ENCODE measurements around the gene SLC8A1. TPM values are rescaled to one million over a fixed set of nuclear protein-coding genes. Genes with fewer than 3 reads are reported as not detected.
A peak's percentile ranks its signal among the peaks of the same experiment; 100 is the strongest.

The SLC8A1 gene
- total and polyA plus RNA-seq, 2 experiments from 2014 or later: 103 to 682 TPM

DNA sequence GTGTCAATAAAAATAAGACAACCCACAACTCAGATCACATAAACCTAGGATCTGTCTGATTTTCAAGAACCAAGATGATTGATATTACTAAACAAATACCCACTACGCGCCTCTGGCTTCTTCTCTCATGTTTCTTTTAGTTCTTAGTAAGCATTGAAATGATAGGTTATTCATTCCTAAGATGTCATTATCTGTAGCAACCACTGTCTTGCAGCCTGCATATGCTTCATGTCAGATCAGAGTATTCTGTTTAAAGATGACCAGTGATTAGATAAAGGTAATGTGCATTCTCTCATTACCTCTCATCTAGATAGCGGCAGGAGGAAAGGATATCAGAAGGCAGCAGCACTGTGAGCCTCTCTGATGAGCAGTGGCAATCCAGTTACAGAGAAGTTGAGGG lies 112.9 kb downstream of the SLC8A1 start:
- Histone ChIP-seq H3K4me3 (no peak overlapping the region), H3K9me3 (ENCODE audit: low read depth) (no peaks in the 10 kb centered on the region), H3K27me3 (no peaks in the 10 kb centered on the region), H3K4me1 (ENCODE audit: low read depth) (peaks cover 16% of the 10 kb centered on the region), H3K36me3 (peaks cover 3% of the 10 kb centered on the region), H3K27ac (peak overlapping the region; percentile 24)
- TF ChIP-seq, protein P1, sequence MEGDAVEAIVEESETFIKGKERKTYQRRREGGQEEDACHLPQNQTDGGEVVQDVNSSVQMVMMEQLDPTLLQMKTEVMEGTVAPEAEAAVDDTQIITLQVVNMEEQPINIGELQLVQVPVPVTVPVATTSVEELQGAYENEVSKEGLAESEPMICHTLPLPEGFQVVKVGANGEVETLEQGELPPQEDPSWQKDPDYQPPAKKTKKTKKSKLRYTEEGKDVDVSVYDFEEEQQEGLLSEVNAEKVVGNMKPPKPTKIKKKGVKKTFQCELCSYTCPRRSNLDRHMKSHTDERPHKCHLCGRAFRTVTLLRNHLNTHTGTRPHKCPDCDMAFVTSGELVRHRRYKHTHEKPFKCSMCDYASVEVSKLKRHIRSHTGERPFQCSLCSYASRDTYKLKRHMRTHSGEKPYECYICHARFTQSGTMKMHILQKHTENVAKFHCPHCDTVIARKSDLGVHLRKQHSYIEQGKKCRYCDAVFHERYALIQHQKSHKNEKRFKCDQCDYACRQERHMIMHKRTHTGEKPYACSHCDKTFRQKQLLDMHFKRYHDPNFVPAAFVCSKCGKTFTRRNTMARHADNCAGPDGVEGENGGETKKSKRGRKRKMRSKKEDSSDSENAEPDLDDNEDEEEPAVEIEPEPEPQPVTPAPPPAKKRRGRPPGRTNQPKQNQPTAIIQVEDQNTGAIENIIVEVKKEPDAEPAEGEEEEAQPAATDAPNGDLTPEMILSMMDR (IDR thresholded peaks at IDR 0.05; ENCODE audit: low read depth, low read length): no peak
- DNase-seq (ENCODE audit: low read depth in 1 of 2, low spot score in 1 of 2): no peak

- TF ChIP-seq, protein P1 (IDR thresholded peaks at IDR 0.05; ENCODE audit: low read depth, low read length): no peak
- Histone ChIP-seq H3K9me3 (ENCODE audit: low read depth) (no peaks in the 10 kb centered on the region), H3K36me3 (no peaks in the 10 kb centered on the region), H3K4me1 (ENCODE audit: low read depth) (peaks cover 16% of the 10 kb centered on the region), H3K27ac (peak overlapping the region; percentile 50), H3K4me3 (no peak overlapping the region), H3K27me3 (no peaks in the 10 kb centered on the region)
- DNase-seq (ENCODE audit: low read depth in 1 of 2, low spot score in 1 of 2): peak in 1 of 2 donors; percentile 40
Measured at GRCh38 chr2:40332191-40332826, 119.6 kb downstream of the SLC8A1 start.

DNA sequence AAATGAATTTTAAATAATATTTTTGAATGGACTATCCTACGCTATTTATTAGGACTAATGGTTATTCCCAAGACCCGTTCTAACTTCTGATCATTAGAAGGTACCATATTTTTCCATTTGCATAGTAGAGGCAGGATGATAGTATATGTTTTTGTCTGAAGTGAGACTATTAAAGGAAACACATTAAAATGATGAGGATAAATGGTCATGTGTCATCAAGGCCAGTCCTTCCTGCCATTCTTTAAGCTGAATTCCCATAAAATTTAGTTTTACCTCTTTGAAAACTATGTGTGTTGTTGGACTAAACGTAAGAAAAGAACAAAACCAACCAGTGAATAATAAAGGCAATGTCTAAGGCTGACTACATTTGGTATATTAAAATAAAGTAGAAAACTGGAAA lies 121.8 kb downstream of the SLC8A1 start:
- Histone ChIP-seq H3K9me3 (ENCODE audit: low read depth) (no peaks in the 10 kb centered on the region), H3K4me3 (no peak overlapping the region), H3K36me3 (no peaks in the 10 kb centered on the region), H3K27me3 (no peaks in the 10 kb centered on the region), H3K27ac (peak overlapping the region; percentile 38), H3K4me1 (ENCODE audit: low read depth) (peaks cover 16% of the 10 kb centered on the region)
- TF ChIP-seq, protein P1 (IDR thresholded peaks at IDR 0.05; ENCODE audit: low read depth, low read length): no peak
- DNase-seq (ENCODE audit: low read depth in 1 of 2, low spot score in 1 of 2): no peak

- Histone ChIP-seq H3K4me3 (no peak overlapping the region), H3K36me3 (no peaks in the 10 kb centered on the region), H3K4me1 (ENCODE audit: low read depth) (peaks cover 16% of the 10 kb centered on the region), H3K27me3 (no peaks in the 10 kb centered on the region), H3K9me3 (ENCODE audit: low read depth) (no peaks in the 10 kb centered on the region), H3K27ac (peak overlapping the region; percentile 38)
- TF ChIP-seq, protein P1 (IDR thresholded peaks at IDR 0.05; ENCODE audit: low read depth, low read length): no peak
- DNase-seq (ENCODE audit: low read depth in 1 of 2, low spot score in 1 of 2): no peak
Measured at GRCh38 chr2:40329739-40330030, 122.2 kb downstream of the SLC8A1 start.

DNA sequence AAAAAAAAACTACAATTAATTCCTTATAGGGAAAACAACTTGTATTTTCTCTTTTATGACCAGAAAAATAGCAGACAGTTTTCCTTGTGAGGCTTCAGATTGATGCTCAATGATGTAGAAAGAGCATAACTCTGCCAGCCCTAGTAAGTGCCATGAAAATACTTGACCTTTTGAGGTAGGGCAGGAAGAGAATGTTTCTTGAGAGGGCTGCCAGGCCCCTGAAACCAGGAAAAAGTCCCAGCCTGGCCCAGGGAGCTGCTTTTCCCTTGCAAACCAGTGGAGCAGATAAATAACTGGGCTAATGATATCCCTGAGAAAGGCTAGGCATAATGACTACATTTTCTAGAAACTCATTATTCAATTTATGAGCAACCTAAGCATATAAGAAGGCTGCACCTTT lies 126.8 kb downstream of the SLC8A1 start:
- Histone ChIP-seq H3K4me1 (ENCODE audit: low read depth) (peaks cover 9% of the 10 kb centered on the region), H3K36me3 (no peaks in the 10 kb centered on the region), H3K27me3 (no peaks in the 10 kb centered on the region), H3K4me3 (no peak overlapping the region), H3K27ac (peak overlapping the region; percentile 46), H3K9me3 (ENCODE audit: low read depth) (no peaks in the 10 kb centered on the region)
- DNase-seq (ENCODE audit: low read depth in 1 of 2, low spot score in 1 of 2): no peak
- TF ChIP-seq, protein P1 (IDR thresholded peaks at IDR 0.05; ENCODE audit: low read depth, low read length): no peak
